Measurements from ENCODE around the gene CTNND2. TPM values are rescaled to one million over a fixed set of nuclear protein-coding genes. Genes with fewer than 3 reads are reported as not detected.

CTNND2 gene
- total RNA-seq, 1 experiment from 2014 or later = not detected

GRCh38 chr5:10987925-10988504, 916.2 kb downstream of the CTNND2 start:
- Histone ChIP-seq H3K4me1 (ENCODE audit: insufficient read depth, low read length, poor library complexity, severe bottlenecking) (no peaks in the 10 kb centered on the region), H3K27ac (ENCODE audit: low read depth, low read length, poor library complexity, severe bottlenecking) (no peak overlapping the region), H3K9me3 (ENCODE audit: low read depth, low read length, poor library complexity, severe bottlenecking) (no peaks in the 10 kb centered on the region), H3K27me3 (replicated peaks; ENCODE audit: insufficient read depth, low read depth, low read length, poor library complexity) (no peaks in the 10 kb centered on the region), H3K36me3 (ENCODE audit: insufficient read depth, low read length, poor library complexity, severe bottlenecking) (no peaks in the 10 kb centered on the region), H3K4me3 (ENCODE audit: low read depth, low read length, poor library complexity, severe bottlenecking) (no peak overlapping the region)
- TF ChIP-seq EZH2 (IDR thresholded peaks at IDR 0.05; ENCODE audit: borderline replicate concordance, low read depth, low read length, poor library complexity, severe bottlenecking) = no peak
- TF ChIP-seq CTCF (conservative IDR thresholded peaks at IDR 0.05; ENCODE audit: low read depth, low read length) = peak; percentile 86
- CTCF ChIA-PET = interaction anchor here (0.8 kb wide), 1 partner anchor 195 kb away, joined by 3 read pairs; no protein-coding TSS in a partner anchor
- no TSS peak for BruUV-seq (replicated peaks)
- POLR2A ChIA-PET (ENCODE audit: low non-redundant PET) = no interaction called here
- intact Hi-C loops (cut with micrococcal nuclease; ENCODE audit: unreplicated experiment) = loop anchor here (10.0 kb wide), 1 partner anchor 293 kb away; no protein-coding TSS in a partner anchor
- peak; percentile 49 for DNase-seq (ENCODE audit: low spot score)

- intact Hi-C loops (cut with micrococcal nuclease; ENCODE audit: unreplicated experiment) = loop anchor here (10.0 kb wide), 1 partner anchor 293 kb away; no protein-coding TSS in a partner anchor
- no peak overlapping the region for H3K4me3 ChIP-seq (ENCODE audit: low read depth, low read length, poor library complexity, severe bottlenecking)
Observed at GRCh38 chr5:10987276-10987924, 916.8 kb downstream of the CTNND2 start.

GRCh38 chr5:10985721-10986110, 918.5 kb downstream of the CTNND2 start:
- intact Hi-C loops (cut with micrococcal nuclease; ENCODE audit: unreplicated experiment) = loop anchor here (10.0 kb wide), 1 partner anchor 291 kb away; no protein-coding TSS in a partner anchor
- Histone ChIP-seq H3K9me3 (ENCODE audit: low read depth, low read length, poor library complexity, severe bottlenecking) (no peaks in the 10 kb centered on the region), H3K27me3 (replicated peaks; ENCODE audit: insufficient read depth, low read depth, low read length, poor library complexity) (no peaks in the 10 kb centered on the region), H3K4me3 (ENCODE audit: low read depth, low read length, poor library complexity, severe bottlenecking) (no peak overlapping the region), H3K36me3 (ENCODE audit: insufficient read depth, low read length, poor library complexity, severe bottlenecking) (no peaks in the 10 kb centered on the region), H3K27ac (ENCODE audit: low read depth, low read length, poor library complexity, severe bottlenecking) (no peak overlapping the region), H3K4me1 (ENCODE audit: insufficient read depth, low read length, poor library complexity, severe bottlenecking) (no peaks in the 10 kb centered on the region)
- TF ChIP-seq EZH2 (IDR thresholded peaks at IDR 0.05; ENCODE audit: borderline replicate concordance, low read depth, low read length, poor library complexity, severe bottlenecking) = no peak
- TF ChIP-seq CTCF (conservative IDR thresholded peaks at IDR 0.05; ENCODE audit: low read depth, low read length) = no peak
- ChIA-PET CTCF (no interaction called here), POLR2A (ENCODE audit: low non-redundant PET) (no interaction called here)
- BruUV-seq (replicated peaks) = no TSS peak
- no peak for DNase-seq (ENCODE audit: low spot score)

More at GRCh38 chr5:10987276-10987924, 916.8 kb downstream of the CTNND2 start:
- ChIA-PET POLR2A (ENCODE audit: low non-redundant PET) (no interaction called here), CTCF (interaction anchor here (0.8 kb wide), 1 partner anchor 195 kb away, joined by 3 read pairs; no protein-coding TSS in a partner anchor)
- TF ChIP-seq EZH2 (IDR thresholded peaks at IDR 0.05; ENCODE audit: borderline replicate concordance, low read depth, low read length, poor library complexity, severe bottlenecking) = no peak
- TF ChIP-seq CTCF (conservative IDR thresholded peaks at IDR 0.05; ENCODE audit: low read depth, low read length) = no peak
- H3K27ac ChIP-seq (ENCODE audit: low read depth, low read length, poor library complexity, severe bottlenecking) = no peak overlapping the region
- H3K27me3 ChIP-seq (replicated peaks; ENCODE audit: insufficient read depth, low read depth, low read length, poor library complexity) = no peaks in the 10 kb centered on the region
- peak; percentile 27 for DNase-seq (ENCODE audit: low spot score)
- no TSS peak for BruUV-seq (replicated peaks)
- H3K36me3 ChIP-seq (ENCODE audit: insufficient read depth, low read length, poor library complexity, severe bottlenecking) = no peaks in the 10 kb centered on the region
- H3K9me3 ChIP-seq (ENCODE audit: low read depth, low read length, poor library complexity, severe bottlenecking) = no peaks in the 10 kb centered on the region
- H3K4me1 ChIP-seq (ENCODE audit: insufficient read depth, low read length, poor library complexity, severe bottlenecking) = no peaks in the 10 kb centered on the region

Data from A673 (cell line).